Thyroid gland (tissue), 4 donors: ENCODE data around the gene CDC34. TPM values are rescaled to one million over a fixed set of nuclear protein-coding genes. Genes with fewer than 3 reads are reported as not detected.

Source experiments
- DNase-seq, 2 donors: peaks; one replicate each; pipeline ENCODE4 v3.0.0-alpha.2; 2019
- H3K27ac ChIP-seq, 3 donors: fragments of 200-600 bp; sonication (generic); 1 replicate in 2 of 3; 2 replicates in 1 of 3; pipeline ENCODE4 v1.5.1; 2016 to 2019; ENCODE audit warnings: mild to moderate bottlenecking in 1 of 3, moderate library complexity in 1 of 3
- H3K27me3 ChIP-seq: fragments of 200-600 bp; sonication (generic); one replicate; pipeline ENCODE4 v1.5.1; 2019
- H3K36me3 ChIP-seq, 2 donors: fragments of 200-600 bp; sonication (generic); one replicate each; pipeline ENCODE4 v1.5.1; 2016 to 2019
- H3K4me1 ChIP-seq, 2 donors: fragments of 200-600 bp; sonication (generic); one replicate each; pipeline ENCODE4 v1.5.1; 2017 to 2019
- H3K4me3 ChIP-seq, 3 donors: fragments of 200-600 bp; sonication (generic); replicated peaks in 1 of 3; 1 replicate in 2 of 3; 2 replicates in 1 of 3; pipeline ENCODE4 v1.5.1; 2016; ENCODE audit warnings: mild to moderate bottlenecking in 1 of 3
- H3K9me3 ChIP-seq: fragments of 200-600 bp; sonication (generic); one replicate; pipeline ENCODE4 v1.5.1; 2017
- CTCF ChIP-seq, 6 experiments: fragments of 200-600 bp in 3 of 6; fragments of 450-650 bp in 3 of 6; sonication (generic) in 3 of 6; IDR thresholded peaks; one replicate each; pipeline ENCODE4 v1.5.1; 2016 to 2019; ENCODE audit warnings: antibody characterized with exemption in 6 of 6, mild to moderate bottlenecking in 2 of 6, inconsistent platforms in 1 of 6, moderate library complexity in 1 of 6
- POLR2A ChIP-seq, 2 donors: fragments of 450-650 bp; IDR thresholded peaks; one replicate each; pipeline ENCODE4 v1.6.1; 2017; ENCODE audit warnings: antibody characterized with exemption in 2 of 2, mild to moderate bottlenecking in 2 of 2, moderate library complexity in 1 of 2
- WGBS, 2 donors: methylation state at CpG; one replicate each; pipeline ENCODE4 v1.1.5; 2017; 5-methylcytosine and 5-hydroxymethylcytosine counted together
- intact Hi-C: fragments of 100-400 bp; cut with DNase I; formaldehyde crosslinking; loops from one replicate; pipeline ENCODE4 v1.15.1; 2023
- total RNA-seq, 4 donors: library from RNA; depleted of rRNA; stranded (reverse); fragments of >200 nt; gene quantifications; one replicate each; pipeline ENCODE4 v1.2.3, GENCODE V29; 2016

CDC34 gene
- total RNA-seq, 4 donors from 2014 or later: 44.8 to 64.7 (median 48.2) TPM

- H3K27ac ChIP-seq: no peak overlapping the region
- peaks cover 22 to 28% of the 10 kb centered on the region in 2 donors for H3K4me1 ChIP-seq
- DNase-seq: no peak
- no peak overlapping the region for H3K4me3 ChIP-seq
- intact Hi-C loops: no loop called here
- TF ChIP-seq CTCF (IDR thresholded peaks at IDR 0.05): no peak
- no peak for TF ChIP-seq POLR2A (IDR thresholded peaks at IDR 0.05)
- H3K9me3 ChIP-seq: no peaks in the 10 kb centered on the region
- no peaks in the 10 kb centered on the region for H3K36me3 ChIP-seq
- 67 to 71% methylated on average over 23 to 30 of the region's 30 CpGs for WGBS, 2 donors
- H3K27me3 ChIP-seq: no peaks in the 10 kb centered on the region
Measured at GRCh38 chr19:511101-511851, 20.3 kb upstream of the CDC34 start.

- H3K9me3 ChIP-seq: no peaks in the 10 kb centered on the region
- TF ChIP-seq POLR2A (IDR thresholded peaks at IDR 0.05) (peak in 1 of 2 donors; percentile 30), CTCF (IDR thresholded peaks at IDR 0.05) (no peak)
- intact Hi-C loops: no loop called here
- WGBS, 2 donors: 24 to 26% methylated on average over 36 to 45 of the region's 62 CpGs
- no peaks in the 10 kb centered on the region for H3K36me3 ChIP-seq
- DNase-seq: peak; percentile 86 to 94
- H3K27ac ChIP-seq: no peak overlapping the region
- no peaks in the 10 kb centered on the region for H3K27me3 ChIP-seq
- peak overlapping the region in 1 of 3 donors; percentile 8 for H3K4me3 ChIP-seq
- peaks cover 19 to 24% of the 10 kb centered on the region in 2 donors for H3K4me1 ChIP-seq
Measured at GRCh38 chr19:512547-513365, 18.8 kb upstream of the CDC34 start.

DNA sequence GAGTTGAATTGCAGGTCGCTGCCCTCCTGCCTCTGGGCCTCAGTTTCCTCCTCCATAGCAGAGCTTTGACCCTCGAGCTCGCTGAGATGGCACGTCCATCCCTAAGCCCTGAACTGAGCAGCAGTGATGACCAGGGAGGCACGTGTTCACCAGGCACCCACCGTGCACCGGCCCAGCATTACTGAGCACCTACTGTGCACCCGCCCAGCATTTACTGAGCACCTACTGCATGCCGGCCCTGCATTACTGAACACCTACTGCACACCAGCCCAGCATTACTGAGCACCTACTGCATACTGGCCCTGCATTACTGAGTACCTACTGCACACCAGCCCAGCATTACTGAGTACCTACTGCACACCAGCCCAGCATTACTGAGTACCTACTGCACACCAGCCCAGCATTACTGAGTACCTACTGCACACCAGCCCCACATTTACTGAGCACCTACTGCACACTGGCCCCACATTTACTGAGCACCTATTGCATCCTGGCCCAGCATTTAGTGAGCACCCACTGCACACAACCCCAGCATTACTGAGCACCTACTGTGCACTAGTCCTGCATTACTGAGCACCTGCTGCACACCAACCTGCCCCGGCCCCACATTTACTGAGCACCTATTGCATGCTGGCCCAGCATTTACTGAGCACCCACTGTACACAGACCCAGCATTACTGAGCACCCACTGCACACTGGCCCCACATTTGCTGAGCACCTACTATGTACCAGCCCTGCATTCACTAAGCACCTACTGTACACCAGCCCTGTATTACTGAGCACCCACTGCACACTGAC is 18.0 kb upstream of the CDC34 start:
- intact Hi-C loops: no loop called here
- Histone ChIP-seq H3K4me1 (peaks cover 11 to 16% of the 10 kb centered on the region in 2 donors), H3K27ac (no peak overlapping the region), H3K9me3 (no peaks in the 10 kb centered on the region), H3K4me3 (no peak overlapping the region), H3K36me3 (no peaks in the 10 kb centered on the region), H3K27me3 (no peaks in the 10 kb centered on the region)
- TF ChIP-seq CTCF (IDR thresholded peaks at IDR 0.05) (no peak), POLR2A (IDR thresholded peaks at IDR 0.05) (no peak)
- WGBS, 2 donors: 86 to 89% methylated on average over 9 to 10 of the region's 10 CpGs
- no peak for DNase-seq

GRCh38 chr19:514166-514663 is 17.3 kb upstream of the CDC34 start:
- intact Hi-C loops: no loop called here
- no peak overlapping the region for H3K4me3 ChIP-seq
- TF ChIP-seq POLR2A (IDR thresholded peaks at IDR 0.05): no peak
- TF ChIP-seq CTCF (IDR thresholded peaks at IDR 0.05): no peak
- H3K27ac ChIP-seq: no peak overlapping the region
- no peaks in the 10 kb centered on the region for H3K36me3 ChIP-seq
- no peak for DNase-seq
- no peaks in the 10 kb centered on the region for H3K27me3 ChIP-seq
- 79 to 89% methylated on average over 6 to 8 of the region's 9 CpGs for WGBS, 2 donors
- no peaks in the 10 kb centered on the region for H3K9me3 ChIP-seq
- H3K4me1 ChIP-seq: peaks cover 10 to 13% of the 10 kb centered on the region in 2 donors
